ENCODE measurements around the gene OR1L8.
"Not testable (repeated sequence)": the region's sequence is repeated elsewhere in the genome, so short reads cannot be mapped to it uniquely, and the experiment has no call there.

OR1L8 gene, protein sequence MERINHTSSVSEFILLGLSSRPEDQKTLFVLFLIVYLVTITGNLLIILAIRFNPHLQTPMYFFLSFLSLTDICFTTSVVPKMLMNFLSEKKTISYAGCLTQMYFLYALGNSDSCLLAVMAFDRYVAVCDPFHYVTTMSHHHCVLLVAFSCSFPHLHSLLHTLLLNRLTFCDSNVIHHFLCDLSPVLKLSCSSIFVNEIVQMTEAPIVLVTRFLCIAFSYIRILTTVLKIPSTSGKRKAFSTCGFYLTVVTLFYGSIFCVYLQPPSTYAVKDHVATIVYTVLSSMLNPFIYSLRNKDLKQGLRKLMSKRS

DNA sequence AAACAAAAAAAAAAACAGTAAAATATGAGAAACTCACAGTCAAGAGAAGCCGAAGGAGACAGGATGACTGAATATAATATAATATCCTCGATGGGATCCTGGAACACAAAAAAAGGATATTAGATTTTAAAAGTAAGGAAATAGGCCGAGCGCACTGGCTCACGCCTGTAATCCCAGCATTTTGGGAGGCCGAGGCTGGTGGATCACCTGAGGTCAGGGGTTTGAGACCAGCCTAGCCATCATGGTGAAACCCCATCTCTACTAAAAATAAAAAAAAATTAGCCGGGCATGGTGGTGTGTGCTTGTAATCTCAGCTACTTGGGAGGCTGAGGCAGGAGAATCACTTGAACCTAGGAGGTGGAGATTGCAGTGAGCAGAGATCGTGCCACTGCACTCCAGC, at the start of gene OR1L8:
OR1L8 (minus strand) TSS at position 101 of the 400 bp plus-strand sequence. CDS start 14,907 bp downstream, outside the sequence.
- not testable (repeated sequence) for DNase-seq

DNA sequence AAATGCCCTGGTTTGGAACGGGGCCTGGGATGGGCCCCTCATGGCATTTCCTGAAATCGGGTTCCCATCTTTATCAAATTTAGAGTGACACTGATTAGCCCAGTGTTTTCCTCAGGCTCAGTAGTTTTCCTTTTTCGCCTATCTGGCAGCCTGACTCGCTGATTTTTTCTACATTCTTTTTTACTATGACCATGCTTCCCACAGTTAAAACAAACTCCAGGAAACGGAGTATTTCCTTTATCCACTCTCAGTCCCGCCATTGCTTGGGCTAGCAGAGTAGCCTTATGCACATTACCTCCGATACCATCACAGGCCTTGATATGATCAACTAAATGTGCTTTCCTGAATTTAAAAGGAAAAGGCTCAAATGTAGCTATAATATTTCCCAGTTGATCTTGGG, 36.8 kb upstream of the OR1L8 start:
- no peak for DNase-seq

DNA sequence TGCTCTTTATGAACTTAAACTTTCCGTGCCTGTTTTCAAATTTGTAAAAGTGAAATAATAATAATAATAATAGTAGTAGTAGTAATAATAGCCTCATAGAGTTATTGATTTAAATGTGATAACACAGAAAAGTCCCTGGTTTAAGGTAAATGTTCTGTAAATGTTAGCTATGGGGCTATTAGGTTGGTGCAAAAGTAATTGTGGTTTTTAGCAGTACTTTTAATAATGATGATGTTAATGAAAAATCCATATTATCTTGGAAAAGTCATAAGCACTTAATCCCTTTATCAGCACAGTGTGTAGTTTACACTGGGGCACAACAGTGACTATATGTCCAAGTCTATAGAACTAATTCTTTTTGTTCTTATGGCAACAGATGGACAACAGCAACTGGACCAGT, 31.2 kb upstream of the OR1L8 start, which contains the start of gene OR1Q1:
OR1Q1 (plus strand) TSS at position 377 of the 400 bp plus-strand sequence; CDS start at position 377, 0 bp downstream.
- DNase-seq, result no peak

DNA sequence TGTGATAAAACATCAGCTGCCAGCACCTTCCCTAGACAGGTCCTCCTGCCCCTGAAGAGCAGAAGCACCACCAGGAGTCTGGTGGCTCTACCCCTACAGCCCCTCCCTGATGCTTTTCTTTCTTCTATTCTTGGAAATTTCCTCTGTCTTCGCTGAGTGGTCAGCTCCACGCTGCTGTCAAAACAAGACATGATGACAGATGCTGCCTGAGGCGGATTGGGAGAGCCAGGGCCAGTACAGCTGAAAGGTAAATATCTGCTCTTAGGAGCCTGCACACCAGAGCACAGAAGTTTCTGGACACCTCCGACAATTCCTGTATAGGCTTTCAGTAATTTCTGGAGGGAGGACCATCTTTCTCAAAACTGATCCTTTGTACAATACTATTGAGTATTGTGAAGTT, 26.6 kb upstream of the OR1L8 start:
- no peak for DNase-seq

DNA sequence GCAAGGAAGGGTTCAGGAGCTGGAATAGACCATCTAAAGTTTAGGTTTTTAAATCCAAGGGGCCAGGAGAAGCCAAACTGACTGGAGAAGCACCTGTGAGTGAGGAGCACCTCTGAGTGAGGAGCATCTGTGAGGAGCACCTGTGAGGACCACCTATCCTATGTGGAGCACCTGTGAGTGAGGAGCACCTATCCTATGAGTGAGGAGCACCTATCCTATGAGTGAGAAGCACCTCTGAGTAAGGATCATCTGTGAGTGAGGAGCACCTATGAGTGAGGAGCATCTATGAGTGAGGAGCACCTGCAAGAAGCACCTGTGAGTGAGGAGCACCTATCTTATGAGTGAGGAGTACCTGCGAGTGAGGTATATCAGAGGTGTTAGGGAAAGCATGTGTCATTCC, 23.4 kb upstream of the OR1L8 start:
- DNase-seq, result no peak

DNA sequence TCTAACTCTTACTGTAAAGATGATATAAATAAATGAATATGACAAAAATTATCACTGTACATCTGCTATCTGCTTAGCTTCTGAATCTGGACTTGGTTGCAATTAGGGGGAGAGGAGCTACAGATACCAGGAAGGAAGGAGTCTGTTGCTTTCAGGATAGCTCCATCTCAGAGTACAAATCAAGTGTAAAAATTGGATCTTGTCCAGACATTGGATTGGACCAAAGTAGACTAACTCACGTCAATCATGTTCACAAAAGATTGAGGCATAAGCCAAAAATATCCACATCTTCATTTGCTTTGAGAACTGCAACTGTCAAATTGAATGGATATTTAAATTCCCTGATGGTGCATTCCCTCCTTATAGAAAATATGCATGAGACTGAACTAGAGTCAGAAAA, 22.5 kb upstream of the OR1L8 start:
- DNase-seq, result no peak

DNA sequence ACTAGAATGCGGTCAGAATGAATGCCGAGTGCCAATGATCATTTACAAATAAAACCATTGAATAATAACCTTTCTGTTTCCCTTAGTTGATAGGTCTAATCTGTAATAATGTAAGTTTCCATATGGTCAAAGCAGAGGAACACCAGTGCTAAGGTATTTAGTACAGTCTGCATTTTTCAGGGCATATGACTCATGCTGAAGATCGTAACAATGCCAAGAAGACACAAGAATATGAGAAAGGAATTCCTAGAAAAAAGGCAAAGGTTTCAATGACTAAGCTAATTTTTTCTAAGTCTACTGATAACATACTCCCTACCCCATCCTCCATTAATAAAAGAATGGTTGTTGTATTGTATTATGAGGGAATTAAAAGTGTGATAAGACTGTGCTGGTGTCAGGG, 2.8 kb downstream of the OR1L8 start:
- DNase-seq, result no peak

DNA sequence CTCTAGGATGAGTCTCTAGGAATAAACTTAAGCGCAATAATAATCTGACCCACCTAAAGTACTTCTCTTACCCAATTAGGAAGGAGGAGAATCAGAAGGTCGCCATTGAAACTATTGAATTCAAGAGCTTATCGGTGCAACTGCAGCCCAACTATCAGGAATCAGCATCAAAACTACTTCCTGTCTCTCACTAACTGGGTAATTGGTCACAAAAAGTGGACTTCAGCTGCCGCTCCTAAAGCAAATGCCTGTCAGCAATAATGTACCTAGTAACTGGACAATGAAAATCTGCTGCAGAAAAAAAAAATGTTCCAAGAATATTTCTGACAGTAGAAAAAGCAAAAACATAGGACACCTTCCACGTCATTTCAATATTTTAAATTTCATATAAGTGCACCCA, 3.3 kb downstream of the OR1L8 start:
- DNase-seq, result no peak

DNA sequence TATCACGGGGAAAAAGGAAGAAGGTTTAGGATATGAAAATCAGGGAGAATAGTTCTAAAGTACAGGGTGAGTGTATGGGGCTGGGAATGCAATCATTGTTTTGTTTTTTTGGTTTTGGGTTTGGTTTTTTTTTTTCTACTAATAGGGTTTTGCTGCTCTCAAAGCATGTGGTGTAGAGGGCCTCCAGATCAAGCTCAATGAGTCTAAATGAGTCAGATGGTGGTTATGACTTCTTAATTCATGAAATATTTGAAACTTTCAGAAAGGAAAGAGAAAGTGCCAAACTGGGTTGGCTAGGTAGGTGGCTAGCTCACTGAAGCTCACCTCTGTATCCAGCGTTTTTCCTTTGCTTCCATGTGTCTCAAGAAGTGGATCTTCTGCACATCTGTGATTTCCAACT, 10.7 kb downstream of the OR1L8 start:
- no peak for DNase-seq

DNA sequence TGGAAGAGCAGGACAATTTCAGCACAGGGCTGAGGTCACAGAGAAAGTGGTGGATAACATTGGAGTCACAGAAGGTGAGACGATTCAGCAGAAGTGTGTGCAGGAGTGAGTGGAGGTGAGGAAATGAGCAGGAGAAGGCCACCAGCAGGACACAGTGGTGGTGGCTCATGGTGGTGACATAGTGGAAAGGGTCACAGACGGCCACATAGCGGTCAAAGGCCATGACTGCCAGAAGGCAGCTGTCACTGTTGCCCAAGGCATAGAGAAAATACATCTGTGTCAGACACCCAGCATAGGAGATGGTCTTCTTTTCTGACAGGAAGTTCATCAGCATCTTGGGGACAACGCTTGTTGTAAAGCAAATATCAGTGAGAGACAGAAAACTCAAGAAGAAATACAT, 15.3 kb downstream of the OR1L8 start:
- no peak for DNase-seq

DNA sequence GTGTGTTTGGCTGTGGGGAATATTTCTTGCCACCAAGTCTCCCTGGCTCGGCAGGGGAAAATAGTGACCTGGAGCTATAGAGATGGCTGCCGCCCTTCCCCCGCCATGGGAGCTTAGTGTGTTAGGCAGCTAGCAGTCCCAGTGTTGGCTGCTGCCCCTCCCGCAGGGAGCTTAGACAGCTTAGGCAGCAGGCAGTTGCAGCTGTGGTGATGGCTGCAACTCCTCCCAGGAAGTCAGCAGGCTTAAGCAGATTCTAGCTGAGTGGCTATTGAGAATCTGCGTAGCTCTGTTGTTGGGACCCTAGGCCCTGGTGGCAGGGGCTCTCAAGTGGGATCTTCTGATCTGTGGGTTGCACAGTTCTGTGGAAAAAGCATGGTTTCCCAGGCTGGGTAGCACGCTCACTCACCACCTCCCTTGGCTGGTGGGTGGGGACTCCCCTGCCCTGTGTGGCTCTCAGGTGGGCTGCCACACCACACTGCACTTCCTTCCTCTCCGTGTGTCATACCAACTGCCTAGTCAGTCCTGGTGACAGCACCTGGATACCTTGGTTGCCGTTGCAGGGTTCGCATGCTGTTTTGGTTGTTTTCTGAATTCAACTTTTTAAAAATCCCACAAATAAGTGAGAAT, 20.9 kb downstream of the OR1L8 start:
- DNase-seq, result no peak

DNA sequence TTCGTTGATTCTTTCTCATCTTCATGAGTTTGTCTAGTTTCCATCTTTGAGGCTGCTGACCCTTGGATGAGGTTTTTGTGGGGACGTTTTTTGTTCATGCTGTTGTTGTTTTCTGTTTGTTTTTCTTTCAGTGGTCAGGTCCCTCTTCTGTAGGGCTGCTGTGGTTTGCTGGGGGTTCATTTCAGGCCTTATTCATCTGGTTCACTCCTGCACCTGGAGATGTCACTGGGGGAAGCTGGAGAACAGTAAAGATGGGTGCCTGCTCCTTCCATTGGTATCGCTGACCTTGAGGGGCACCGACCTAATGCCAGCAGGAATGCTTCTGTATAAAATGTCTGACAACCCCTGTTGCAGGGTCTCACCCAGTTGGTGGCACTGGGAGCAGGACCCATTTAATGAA, 21.7 kb downstream of the OR1L8 start:
- DNase-seq, result no peak

DNA sequence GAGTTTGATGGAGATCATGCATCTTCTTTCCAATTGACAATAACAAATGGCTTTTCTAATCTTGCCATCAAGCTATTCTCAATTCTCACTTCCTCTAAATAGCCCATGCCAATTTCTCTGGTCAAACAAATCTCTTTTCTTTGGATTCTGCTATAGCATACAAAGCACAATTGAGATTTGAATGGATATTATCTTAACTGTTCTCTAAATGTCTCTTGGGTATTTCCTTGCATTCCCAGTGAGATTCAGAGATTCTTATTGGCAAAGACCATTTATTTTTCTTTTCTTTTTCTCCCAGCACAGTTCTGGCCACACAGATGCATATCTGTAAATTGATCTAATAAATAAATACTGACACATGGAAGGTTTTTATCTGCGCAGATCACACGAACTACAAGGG, 30.4 kb downstream of the OR1L8 start, which contains the start of gene OR1N2:
OR1N2 (plus strand) TSS at position 301 of the 400 bp plus-strand sequence. CDS start 100 bp downstream, outside the sequence.
- DNase-seq, result no peak

DNA sequence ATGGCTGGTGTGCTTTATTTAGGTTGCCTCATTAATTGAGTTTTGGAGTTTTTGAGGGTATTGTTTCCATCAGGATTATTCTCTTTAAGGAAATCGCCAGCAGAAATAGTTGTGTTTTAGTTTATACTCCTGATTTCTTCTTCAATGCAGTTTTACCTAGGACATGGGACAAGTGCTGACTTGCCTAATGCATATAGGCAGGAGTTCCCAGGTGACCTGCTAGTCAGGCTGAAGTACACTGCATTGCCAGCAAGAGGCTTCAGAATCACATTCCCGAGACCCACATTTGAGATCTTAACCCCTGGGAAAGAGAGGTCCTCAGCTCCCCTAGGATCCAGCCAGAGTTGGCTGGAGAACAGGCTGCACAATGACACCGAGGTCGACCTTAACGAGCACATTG, 31.8 kb downstream of the OR1L8 start:
- no peak for DNase-seq

DNA sequence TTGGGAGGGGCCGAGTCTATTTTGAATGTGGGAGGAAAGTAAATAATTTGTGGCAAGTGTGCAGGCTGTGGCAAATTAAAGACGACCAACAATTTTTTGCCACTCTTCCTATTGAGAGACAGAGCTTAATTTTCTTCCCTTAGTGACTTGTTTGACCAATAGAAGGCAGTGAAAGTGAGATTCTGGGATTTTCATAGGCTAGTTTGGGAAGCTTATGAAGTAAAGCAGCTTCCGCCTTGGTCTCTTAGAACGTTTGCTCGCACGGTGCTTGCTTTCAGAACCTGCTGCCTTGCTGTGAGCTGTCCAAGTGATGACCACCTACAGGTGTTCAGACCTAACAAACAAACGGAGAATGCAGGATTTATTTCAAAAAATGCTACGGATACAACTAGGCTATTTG, 37.0 kb downstream of the OR1L8 start:
- no peak for DNase-seq

DNA sequence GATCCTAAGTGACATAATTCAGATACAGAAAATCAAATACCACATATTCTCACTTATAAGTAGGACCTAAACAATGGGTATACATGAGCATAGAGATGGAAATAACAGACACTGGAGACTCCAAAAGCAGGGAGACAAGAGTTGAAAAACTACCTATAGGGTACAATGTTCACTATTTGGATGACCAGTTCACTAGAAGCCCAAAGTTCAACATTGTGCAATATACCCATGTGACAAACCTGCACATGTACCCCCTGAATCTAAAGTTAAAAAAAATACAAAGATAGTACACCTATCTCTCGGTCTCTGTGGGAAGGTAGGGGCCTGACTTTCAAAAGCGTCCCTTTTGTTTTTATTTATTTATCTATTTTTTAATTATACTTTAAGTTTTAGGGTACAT, 44.4 kb downstream of the OR1L8 start:
- no peak for DNase-seq

DNA sequence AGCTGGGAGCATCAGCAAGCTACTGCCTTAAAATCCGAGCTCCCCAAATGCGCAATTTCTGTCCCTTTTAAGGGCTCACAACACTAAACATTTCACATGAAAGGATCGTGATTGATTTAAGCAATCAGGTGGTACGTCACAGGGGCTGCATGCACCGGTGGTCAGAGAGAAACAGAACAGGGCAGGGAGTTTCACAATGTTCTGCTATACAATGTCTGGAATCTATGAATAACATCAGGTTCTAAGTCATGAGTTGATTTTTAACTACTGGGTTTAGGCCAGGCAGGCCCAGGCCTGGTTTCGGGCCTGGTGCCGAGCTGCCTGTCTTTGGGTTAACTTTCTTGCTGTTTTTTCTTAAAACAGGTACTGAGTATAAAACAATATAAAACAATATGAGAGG, 46.1 kb downstream of the OR1L8 start:
- not testable (repeated sequence) for DNase-seq

DNA sequence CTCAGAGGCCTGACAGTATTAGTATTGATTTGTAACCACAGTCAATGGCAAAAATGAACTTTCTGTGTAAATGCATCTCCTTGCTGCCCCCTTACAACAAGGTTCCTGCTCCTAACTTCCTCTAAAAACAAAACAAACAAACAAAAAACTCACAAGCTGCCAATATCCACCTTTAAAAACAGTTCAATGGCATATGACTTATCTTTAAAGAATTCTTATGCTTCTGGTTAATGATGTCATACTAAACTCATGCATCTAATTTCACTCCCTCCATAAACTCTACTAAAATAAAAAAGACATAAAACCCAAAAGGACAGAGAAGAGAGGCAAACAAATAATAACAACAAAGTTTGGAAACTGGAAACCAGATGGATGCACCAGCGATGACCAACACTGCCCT, 47.0 kb downstream of the OR1L8 start:
- no peak for DNase-seq

DNA sequence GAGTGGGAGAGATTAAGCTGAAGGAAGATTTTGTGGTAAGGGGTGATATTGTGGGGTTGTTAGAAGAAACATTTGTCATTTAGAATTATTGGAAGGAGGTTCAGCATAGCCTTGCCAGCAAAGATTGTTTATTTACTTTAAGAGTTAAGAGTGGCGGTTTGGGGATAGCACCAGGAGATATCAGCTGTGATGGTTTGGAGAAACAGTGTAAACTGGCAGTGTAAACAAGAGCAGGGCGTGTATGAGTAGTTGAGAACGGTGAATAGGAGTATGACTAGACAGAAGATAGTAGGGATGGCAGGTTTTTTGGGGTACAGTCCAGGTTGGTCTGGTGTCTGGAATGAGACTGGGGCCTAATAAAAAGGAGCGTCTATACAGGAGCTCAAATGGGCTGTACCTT, 52.0 kb downstream of the OR1L8 start:
- not testable (repeated sequence) for DNase-seq

DNA sequence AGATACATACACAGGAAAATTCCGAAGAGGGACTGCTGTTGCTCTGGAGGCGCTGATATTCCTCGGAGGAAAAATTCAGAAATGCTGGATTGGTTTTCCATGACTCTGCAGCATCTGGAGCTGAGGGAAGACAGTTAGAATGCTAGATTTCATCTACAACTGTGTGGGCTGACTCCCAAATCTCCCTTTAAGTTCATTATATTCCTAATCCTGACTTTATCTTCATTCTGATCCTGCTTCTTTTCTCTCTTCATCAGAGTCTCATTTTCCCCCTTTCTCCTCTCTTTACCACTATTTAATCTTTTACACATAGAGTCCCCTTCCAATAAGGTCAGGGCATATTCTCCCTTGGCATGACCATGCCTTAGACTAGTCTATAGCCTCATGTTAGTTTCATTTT, 56.0 kb downstream of the OR1L8 start, which contains the start of gene OR1N1:
OR1N1 (minus strand) TSS at position 101 of the 400 bp plus-strand sequence; CDS start at position 101, 0 bp downstream.
- no peak for DNase-seq

DNA sequence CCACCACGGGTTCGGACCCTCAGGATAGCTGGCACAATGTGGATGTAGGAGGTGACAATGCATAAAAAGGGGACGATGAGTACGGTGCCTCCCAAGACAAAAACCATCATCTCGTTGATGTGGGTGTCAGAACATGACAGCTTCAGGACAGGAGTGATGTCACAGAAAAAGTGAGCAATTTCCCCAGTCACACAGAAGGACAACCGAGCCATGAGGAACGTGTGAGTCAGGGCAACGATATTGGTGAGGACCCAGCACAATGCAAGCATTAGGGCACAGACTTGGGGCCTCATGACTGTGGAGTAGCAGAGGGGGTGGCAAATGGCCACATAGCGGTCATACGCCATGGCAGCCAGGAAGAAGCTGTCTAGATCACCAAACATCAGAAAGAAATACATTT, 56.6 kb downstream of the OR1L8 start:
- DNase-seq, result no peak

DNA sequence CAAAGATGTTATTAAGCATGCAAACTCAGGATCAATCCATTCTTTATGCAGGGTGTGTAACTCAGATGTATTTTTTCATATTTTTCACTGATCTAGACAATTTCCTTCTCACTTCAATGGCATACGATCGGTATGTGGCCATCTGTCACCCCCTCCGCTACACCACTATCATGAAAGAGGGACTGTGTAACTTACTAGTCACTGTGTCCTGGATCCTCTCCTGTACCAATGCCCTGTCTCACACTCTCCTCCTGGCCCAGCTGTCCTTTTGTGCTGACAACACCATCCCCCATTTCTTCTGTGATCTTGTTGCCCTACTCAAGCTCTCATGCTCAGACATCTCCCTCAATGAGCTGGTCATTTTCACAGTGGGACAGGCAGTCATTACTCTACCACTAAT, 63.8 kb downstream of the OR1L8 start:
- no peak for DNase-seq

DNA sequence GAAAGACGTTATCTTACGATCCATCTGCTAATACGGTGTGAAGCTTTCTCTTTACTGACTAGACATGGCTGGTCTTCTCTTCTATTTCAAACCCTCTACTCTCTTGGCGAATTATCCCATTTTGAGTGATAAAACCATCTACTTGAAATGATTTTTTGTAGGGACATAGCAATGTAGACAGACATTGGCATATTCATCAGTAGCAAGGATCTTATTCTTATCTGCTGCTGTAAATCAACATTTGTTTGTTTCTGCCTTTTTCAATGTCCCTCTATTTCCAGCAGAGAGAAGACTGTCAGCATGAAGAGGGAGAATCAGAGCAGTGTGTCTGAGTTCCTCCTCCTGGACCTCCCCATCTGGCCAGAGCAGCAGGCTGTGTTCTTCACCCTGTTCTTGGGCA, 64.3 kb downstream of the OR1L8 start, which contains the start of gene OR1J4:
OR1J4 (plus strand) TSS at position 301 of the 400 bp plus-strand sequence; CDS start at position 301, 0 bp downstream.
- DNase-seq, result no peak

DNA sequence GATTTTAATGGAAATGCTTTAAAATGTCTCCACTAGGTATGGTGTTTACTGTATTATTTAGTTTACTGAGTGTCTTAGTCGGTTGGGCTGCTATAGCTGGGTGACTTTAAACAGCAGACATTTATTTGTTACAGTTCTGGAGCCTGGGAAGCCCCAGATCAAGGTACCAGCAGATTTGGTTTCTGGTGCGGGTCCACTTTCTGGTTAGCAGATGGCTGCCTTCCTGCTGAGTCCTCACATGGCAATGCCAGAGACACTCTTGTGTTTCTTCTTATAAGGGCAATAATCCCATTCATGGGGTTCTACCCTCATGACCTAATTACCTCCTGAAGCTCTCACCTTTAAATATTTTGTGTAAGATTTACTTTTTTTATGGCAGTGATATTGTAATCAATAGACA, 65.0 kb downstream of the OR1L8 start:
- DNase-seq, result no peak

Measured in NCI-H774 (cell line).